LNCaP clone FGC (cell line): ENCODE results near the gene SCGN.

Experiments
- DNase-seq: peaks from one replicate; pipeline ENCODE4 v3.0.0-alpha.2; 2011; ENCODE audit warnings: low read depth
- H3K4me3 ChIP-seq: 2 replicates; pipeline ENCODE4 v1.5.1; 2011; ENCODE audit warnings: mild to moderate bottlenecking, low read depth, low read length, control low read depth
- CTCF ChIP-seq: IDR thresholded peaks from 2 replicates; pipeline ENCODE4 v1.5.1; 2012; ENCODE audit warnings: mild to moderate bottlenecking; ENCODE audit not compliant: control insufficient read depth, insufficient read depth; ENCODE audit errors: extremely low read depth

The SCGN gene

GRCh38 chr6:25642667-25643328, 9.2 kb upstream of the SCGN start:
- no peak for TF ChIP-seq CTCF
- DNase-seq, result no peak
- no peak overlapping the region for H3K4me3 ChIP-seq

GRCh38 chr6:25645916-25646315, 6.1 kb upstream of the SCGN start:
- no peak for DNase-seq
- no peak for TF ChIP-seq CTCF

DNA sequence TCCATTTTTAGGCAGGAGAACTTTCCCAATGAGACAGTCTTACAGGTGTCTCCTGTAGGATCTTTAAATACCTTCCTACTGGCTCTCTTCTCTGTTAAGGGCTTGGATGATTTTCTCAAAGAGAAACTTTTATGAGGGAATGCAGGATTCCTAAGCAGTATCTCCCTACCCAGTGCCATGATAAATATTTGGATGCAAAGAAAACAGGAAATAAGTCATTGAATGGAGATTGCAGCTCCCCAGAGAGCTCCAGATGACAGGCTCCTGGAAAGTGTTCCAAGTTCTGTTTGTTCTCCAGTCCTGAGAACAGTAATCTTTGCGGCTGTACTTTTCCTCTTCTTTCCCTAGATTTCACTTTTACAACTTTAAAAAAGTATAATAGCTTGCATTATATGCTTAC, 2.4 kb upstream of the SCGN start:
- DNase-seq, result no peak
- no peak for TF ChIP-seq CTCF
- no peak overlapping the region for H3K4me3 ChIP-seq

More at GRCh38 chr6:25645916-25646315, 6.1 kb upstream of the SCGN start:
- H3K4me3 ChIP-seq, result no peak overlapping the region

DNA sequence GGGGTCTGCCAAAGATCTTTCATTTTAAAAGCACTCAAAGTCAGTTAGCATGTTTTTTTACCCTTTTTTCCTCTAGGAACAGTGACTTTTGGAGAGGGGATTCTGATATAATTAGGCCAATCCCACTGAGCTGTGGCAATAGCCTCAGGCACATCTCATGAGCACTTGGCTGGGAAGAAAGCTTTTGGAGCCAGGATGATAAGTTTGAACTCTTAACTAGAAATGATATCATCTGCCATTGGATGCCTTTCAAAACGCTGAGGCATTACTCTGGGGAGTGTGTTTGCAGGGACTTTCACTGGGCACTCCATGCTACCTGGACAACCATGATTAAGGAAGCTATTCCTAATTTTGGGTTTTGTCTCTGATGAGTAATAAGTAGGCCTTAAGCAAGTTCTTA, 3.7 kb downstream of the SCGN start:
- peak; percentile 73 for DNase-seq
- no peak overlapping the region for H3K4me3 ChIP-seq
- TF ChIP-seq CTCF, result no peak

DNA sequence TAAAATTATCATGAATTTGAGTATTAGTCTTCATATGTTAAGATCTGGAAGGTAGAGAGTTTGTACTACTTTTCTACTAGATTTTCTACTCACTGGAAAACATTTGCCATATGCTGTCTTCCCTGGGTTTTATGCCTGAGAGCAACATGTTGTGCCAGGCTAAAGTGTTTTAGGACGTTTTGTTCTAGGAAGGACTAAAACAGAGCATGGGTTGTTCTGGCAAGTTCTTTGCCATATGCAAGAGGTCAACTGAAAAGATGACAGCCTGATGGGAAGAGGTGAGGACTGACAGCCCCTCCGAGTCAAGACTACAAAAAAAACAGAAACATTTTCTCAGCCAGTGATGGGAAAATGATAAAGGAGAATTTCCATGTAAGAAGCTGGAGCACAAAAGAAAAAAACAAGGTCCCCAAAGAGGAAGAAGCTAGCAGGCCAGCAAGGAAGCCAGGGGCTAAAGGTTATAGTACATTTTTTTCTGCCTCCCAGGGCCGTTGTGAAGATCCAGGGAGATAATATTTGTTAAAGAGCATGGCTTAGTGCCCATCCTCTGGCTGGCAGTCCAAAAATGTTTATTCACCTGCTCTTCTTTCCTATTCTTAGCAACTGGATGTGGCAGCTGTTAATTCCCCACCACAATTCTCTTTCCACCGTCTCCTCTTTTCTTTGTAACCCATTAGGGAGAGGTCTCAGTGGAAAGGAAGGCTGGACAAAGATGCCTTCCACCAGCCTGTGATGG, 7.8 kb downstream of the SCGN start:
- peak; percentile 81 for DNase-seq
- no peak for TF ChIP-seq CTCF
- H3K4me3 ChIP-seq, result no peak overlapping the region

DNA sequence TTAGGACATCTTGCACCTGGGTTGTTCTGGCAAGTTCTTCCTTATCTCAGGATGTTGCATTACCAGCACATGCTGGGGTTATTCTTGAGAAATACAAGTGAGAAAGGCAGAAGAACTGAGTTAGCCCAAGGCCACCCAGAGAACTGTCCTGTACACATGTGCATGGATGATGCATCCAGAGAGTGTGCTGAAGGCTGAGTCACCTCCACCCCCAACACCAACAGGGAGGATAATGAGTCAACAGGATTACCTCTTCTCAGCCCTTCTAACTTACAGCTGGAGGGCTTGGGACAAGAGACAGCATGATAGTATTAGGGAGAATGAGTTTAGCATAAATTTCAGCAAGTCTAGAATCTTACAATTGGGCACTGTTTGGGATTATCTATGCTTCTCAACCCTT, 8.5 kb downstream of the SCGN start:
- no peak overlapping the region for H3K4me3 ChIP-seq
- TF ChIP-seq CTCF, result no peak
- DNase-seq, result no peak
